DMS114 treated with DMSO at 0.1 percent for 48 hours (cell line): ENCODE data around the gene PCNX2.
"Not testable (repeated sequence)": the region's sequence is repeated elsewhere in the genome, so short reads cannot be mapped to it uniquely, and the experiment has no call there.

Source experiments
- DNase-seq: peaks from one replicate; lab custom pipeline; 2025; ENCODE audit not compliant: unreplicated experiment; lab: John Stamatoyannopoulos, UW

The PCNX2 gene

DNA sequence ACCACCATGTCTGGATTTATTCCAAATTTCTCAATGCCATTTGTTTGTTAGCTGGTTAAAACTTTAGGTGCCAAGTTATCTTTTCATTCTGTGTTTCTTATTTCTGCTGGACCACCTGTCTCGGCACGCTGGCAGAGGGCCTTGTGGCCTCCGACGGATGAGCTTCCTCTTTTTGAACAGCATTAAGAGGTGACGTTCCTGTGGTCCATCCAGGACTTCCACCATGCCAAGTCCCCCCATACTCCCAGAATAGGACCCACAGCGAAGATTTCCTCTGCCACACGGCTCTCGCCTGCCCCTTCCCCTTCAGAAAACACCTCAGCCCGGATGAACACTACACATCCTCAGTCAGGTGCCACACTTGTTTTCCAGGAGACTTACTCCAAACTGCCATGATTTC, 271.3 kb downstream of the PCNX2 start:
- no peak for DNase-seq

DNA sequence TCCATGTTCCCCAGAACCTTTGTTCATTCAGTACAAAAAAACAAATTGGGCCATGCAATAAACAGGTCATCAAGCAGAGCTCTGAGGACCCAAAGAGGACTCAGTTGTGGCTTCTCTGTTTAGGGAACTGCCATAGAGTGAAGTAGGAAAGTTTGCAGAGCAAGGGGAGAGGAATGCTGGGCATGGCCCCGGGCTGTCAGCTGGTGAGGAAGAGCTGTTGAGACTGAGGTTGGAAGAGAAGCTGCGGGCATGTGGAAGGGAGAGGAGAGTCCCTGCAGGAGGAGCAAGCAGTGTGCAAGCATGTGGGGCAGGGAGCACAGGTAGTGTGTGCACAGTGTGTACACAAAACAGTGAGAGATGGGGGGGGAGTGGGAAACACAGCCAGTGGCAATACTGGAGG, 273.3 kb downstream of the PCNX2 start:
- no peak for DNase-seq

- DNase-seq: no peak
Measured at GRCh38 chr1:233020426-233020825, 275.1 kb downstream of the PCNX2 start.

DNA sequence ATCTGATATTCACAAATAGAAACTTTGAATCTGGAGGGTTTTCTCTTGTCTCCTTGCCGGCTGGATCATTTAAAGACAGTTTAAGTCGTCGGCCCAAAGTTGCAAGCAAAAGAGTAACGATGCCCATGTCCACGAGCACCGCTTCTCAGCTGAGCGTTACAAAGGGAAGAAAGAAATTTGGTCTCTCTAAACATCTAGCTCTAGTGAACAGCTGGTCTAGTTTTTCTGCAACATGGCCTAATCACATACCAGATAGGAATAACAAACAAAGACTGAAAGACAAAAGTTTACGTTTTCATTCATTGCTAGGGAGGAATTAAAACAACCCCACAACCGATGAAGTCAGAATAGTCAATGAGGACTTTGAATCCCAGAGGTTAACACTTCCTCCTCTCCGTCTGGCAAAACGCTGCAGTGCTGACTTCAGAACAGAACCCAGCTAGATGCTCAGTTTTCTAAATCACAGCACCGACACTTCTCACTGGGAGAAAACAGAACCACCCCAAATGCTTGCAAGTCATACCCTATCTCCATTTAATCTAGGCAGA, 275.7 kb downstream of the PCNX2 start:
- no peak for DNase-seq

DNA sequence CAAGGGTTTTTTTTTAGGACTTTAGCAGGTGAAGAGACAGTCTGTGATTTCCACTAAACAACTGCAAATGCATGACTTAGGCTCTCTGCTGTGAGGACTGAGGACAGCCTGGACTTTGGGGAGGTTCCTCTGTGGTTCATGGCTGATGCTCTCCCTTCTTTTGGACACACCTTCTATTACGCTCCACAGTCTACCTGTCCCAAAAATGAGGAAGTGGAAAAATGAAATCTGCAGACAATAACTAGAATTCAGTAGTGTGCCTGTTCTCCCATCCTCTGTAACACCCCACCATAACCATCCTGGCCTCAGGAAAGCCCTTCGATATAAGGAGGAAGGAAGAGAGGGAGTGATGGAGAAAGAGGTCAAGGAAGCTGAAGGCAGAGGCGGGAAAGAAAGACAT, 276.4 kb downstream of the PCNX2 start:
- DNase-seq: no peak

DNA sequence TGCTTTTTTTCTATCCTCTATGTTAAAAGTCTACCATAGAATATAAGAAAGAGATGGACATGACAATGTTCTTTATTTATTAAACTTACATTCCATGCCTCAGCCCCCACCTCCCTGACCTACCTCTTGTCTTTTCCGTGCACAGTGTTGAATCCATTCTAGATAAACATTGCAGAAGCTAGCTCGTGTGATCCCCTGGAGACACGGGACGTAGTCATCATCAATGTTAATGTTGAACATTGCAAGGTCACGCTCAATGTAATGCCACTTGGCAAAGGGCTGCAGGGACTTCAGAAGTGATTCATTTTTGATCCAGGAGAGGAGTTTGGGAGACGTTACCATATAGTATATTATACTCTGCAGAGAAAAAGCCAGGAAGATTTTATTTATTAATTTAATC, 278.7 kb downstream of the PCNX2 start:
- DNase-seq: no peak

DNA sequence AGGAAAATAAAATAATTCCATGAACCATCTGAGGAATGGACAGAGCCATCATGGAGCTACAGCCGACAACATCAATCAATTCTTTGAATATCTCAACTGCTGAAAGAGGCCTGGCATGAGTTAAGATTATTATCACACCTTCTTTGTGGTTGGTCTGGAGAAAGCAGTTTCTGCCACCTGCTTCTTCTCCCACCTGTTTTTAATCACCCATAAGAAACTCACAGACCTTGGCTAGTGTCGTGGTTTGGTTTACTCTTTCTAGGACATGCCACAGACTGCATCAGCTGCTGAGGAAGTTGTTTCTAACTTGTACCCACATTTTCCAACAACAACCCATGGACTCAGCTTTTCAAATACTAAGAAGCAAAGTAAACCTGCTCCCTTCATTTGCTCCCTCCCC, 279.6 kb downstream of the PCNX2 start:
- DNase-seq: no peak

DNA sequence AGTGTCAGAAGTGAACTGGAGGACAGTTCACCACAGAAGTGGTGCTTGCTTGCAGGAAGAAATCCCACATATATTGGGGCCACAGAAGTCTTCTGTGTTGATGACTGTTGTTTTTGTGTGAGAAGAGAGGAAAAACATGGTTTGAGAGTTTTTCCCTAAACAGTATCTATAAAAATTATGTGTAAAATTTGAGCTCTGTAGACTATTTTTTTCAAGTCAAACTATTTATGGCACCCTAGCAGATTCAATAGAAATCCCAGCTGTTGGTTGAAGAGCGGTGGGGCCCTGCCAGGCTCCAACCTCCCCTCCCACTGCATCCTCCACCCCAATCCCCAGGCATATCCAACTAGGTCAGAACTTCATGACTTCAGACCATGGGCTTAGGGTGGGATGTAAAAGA, 283.5 kb downstream of the PCNX2 start:
- no peak for DNase-seq

- no peak for DNase-seq
Measured at GRCh38 chr1:233010146-233010545, 285.4 kb downstream of the PCNX2 start.

DNA sequence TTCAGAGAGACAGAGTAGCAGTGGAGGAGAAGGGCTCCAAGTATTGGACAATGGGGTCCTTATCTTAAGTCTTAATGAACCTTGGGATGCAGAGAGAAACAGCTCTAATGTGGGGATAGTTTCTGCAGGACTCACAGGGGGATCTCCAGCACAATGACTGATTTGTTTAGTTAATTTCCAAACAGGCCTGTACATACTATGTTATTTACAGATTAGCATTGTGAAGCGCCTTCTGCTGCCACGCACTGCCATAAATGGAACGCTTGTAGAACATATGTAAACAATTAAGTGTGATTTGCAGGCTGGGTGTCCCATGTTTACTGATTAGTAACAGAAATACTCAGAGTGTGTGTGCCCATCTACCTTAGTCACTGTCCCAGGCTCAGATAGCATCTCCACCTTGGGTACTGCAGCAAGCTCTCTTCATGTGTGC, 289.0 kb downstream of the PCNX2 start:
- no peak for DNase-seq

DNA sequence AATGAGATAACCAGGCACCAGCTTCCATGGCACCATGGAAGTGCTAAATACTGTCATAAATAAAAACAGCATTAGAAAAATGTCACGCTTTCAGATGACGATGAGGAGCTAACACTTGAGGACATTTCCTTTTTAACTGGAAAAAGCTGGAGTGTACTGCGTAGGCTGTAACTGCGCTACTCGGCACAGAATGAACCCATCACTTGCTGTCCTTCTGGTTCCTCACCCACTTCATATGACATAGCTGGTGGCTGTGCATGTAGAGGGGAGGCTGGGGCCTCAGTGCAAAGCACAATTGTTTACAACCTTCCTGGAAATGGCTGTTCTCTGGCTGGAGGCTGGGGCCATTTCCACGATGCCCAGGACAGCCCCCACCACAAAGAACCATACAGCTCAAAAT, 289.4 kb downstream of the PCNX2 start:
- DNase-seq: no peak

DNA sequence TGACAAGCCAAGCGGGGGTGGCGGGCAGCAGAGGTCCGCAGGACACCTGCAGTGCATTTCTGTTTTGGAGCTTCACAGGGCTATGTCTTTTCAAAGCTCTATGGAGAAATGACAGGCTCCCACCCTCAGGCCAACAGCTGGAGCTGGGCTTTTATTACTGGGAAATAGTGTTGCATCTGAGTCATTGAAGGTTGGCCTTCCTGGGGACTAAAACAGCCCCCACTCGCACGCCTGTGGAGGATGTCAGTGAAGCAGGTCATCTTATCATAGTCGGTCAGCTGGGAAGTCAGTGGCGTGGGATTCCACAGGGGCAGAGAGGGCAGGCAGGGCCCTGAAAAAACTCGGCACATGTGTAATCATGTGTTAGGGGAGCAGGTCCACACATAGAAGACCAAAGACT, 289.8 kb downstream of the PCNX2 start:
- DNase-seq: no peak

DNA sequence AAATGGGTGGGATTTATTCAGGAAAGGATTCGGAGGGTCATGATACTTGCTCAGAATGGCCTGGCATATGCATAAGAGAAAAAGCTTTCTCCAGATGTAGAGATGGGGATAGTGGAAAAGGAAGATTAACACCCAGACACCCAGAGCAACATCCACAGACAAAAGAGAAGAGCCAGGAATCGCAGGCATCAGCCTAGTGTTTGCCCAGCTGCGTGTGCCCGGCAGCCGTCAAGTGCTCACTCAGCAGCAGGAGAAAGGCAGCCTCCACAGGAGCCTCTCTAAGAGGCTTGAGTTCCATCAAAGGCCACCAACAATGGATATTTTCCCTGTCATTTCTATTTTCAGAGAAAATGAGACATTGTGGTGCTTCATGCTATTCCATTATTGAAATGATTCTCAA, 290.4 kb downstream of the PCNX2 start:
- DNase-seq: no peak

DNA sequence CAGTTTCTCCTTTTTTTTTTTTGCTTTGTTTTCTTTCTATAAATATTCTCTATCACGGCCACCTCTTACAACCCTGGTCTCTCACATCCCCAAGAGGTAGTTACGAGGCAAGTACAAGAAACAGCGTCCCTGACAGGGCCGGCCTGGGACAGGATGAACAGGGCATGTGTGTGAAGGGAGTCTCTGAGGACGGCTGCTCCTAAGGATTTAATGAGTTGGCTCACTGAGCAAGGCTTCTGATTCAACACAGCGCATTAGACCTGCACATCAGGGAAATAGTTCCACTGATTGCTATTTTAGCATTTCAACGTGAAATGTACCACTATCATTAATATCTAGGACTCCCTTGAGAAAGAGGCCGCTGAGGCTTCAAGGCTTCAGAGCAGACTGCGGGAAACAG, 291.1 kb downstream of the PCNX2 start:
- no peak for DNase-seq

DNA sequence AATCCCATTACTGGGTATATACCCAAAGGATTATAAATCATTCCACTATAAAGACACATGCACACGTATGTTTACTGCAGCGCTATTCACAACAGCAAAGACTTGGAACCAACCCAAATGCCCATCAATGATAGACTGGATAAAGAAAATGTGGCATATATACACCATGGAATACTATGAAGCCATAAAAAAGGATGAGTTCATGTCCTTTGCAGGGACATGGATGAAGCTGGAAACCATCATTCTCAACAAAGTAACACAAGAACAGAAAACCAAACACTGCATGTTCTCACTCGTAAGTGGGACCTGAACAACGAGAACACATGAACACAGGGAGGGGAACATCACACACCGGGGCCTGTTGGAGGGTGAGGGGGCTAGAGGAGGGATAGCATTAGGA, 291.9 kb downstream of the PCNX2 start:
- DNase-seq: not testable (repeated sequence)

GRCh38 chr1:232999956-233000625, 295.4 kb downstream of the PCNX2 start:
- DNase-seq: no peak

DNA sequence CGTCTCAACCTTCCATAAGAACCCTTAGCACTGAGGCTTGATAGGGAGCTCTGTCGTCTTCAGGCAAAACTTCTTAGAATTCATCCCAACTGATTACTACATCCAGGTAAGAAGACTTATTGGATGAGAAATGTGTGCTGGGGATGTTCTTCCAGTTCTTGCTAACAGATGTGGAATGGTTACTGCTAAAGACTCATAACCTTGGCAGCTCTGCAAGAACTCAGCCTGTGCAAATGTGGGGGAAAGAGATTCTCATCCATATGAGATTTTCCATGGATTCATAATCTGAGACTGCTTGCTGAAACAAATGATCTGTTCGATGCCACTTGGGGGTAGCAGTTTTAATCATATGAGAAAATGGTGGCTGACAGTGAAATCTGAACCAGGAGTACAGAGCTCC, 296.9 kb downstream of the PCNX2 start:
- no peak for DNase-seq

DNA sequence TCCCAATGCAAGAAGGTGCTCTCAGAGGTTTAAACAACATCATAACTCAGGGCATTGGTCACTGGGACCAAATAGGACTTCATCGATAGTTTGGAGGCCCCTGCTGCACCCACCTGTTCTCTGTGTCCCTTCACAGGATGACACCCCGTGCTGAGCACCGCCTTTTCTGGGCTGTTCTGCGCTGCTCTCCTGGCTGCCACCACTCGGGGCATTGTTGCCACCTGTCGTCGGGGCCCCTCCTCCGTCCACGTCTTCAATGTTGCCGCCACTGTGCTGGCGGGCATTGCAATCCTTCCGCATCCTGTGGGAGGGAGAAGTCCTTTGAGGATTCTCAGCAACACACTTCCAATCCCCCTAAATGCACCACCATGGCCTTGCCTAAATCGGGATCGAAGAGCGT, 297.4 kb downstream of the PCNX2 start:
- DNase-seq: no peak

- DNase-seq: no peak
Measured at GRCh38 chr1:232996143-232996542, 299.4 kb downstream of the PCNX2 start.

DNA sequence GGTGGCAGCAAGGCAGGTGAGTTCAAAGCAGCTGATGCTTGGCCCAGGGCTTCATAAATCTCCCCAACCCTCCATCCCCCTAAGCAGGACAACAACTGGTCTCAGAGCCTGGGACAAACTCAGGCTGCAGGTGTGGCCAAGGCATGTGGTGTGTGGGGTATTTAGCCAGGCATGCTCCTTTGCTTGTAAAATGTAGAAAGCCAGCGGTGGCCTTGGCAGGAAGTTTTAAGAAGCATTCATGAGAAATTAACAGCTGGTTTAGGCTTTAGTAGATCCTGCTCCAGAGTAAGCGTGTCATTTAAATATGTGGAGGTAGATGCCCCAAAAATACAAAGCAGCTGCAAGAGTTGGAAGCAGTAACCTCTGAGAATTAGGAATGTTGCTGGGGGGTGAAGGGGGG, 300.3 kb downstream of the PCNX2 start:
- DNase-seq: no peak

- no peak for DNase-seq
Measured at GRCh38 chr1:232993555-232993954, 302.0 kb downstream of the PCNX2 start.

DNA sequence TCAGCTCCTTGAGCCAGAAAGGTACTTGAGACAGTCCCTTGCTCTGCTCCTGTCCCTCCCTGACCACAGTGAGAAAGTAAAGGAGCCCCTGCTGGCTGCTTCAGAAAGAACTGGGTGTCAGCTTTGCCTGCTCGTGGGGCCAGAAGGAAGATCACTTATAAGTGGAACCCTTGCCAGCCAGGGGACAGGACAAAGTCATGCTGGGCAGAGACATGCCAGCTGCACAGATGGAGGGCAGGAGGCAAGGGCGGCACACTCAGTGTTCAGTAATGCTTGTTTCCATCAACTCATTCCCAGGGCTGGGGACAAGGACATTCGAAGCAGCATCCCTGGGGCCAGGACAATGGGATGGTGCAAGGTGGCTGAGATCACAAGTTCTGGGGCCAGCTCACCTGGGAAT, 303.3 kb downstream of the PCNX2 start:
- DNase-seq: no peak

DNA sequence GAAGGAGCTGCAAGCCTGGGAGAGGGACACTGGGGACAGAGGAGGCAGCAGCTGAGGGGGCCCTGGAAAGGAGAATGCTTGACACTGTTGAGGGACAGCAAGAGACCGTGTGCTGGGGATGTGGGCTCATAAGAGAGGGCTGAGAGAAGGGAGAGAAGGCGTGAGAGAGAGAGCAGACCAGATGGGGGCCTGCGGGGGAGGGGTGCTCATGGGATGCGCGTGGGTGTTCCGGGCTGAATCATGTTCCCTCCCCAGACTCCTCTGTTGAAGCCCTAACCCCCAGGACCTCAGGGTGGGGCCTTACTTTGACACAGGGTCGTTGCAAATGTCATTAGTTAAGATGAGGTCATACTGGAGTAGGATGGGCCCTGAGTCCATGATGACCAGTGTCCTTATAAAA, 304.3 kb downstream of the PCNX2 start:
- no peak for DNase-seq
